Trophoblast cell (in vitro differentiated cells and primary cell): ENCODE measurements around the gene NSFL1C.

Experiments
- DNase-seq, 2 donors: peaks; one replicate each; pipeline ENCODE4 v3.0.0-alpha.2; 2016
- H2AFZ ChIP-seq: 2 replicates; pipeline ENCODE4 v1.6.1; 2013; ENCODE audit warnings: low read length, moderate library complexity, mild to moderate bottlenecking; ENCODE audit not compliant: insufficient read depth, poor library complexity
- H2AK5ac ChIP-seq: 2 replicates; pipeline ENCODE4 v1.6.1; 2013; ENCODE audit warnings: mild to moderate bottlenecking, low read length
- H2BK120ac ChIP-seq: 2 replicates; pipeline ENCODE4 v1.6.1; 2013; ENCODE audit warnings: low read length, mild to moderate bottlenecking, moderate library complexity; ENCODE audit not compliant: insufficient read depth, poor library complexity
- H2BK12ac ChIP-seq: 2 replicates; pipeline ENCODE4 v1.6.1; 2013; ENCODE audit warnings: mild to moderate bottlenecking, low read length, moderate library complexity
- H2BK5ac ChIP-seq: 2 replicates; pipeline ENCODE4 v1.6.1; 2013; ENCODE audit warnings: low read length, low read depth, moderate library complexity, mild to moderate bottlenecking; ENCODE audit not compliant: poor library complexity
- H3K14ac ChIP-seq: 2 replicates; pipeline ENCODE4 v1.6.1; 2013; ENCODE audit warnings: mild to moderate bottlenecking, low read length
- H3K18ac ChIP-seq: 2 replicates; pipeline ENCODE4 v1.6.1; 2013; ENCODE audit warnings: mild to moderate bottlenecking, low read length
- H3K23ac ChIP-seq: 2 replicates; pipeline ENCODE4 v1.6.1; 2013; ENCODE audit warnings: low read length
- H3K27ac ChIP-seq: 2 replicates; pipeline ENCODE4 v1.5.1; 2013; ENCODE audit warnings: low read depth, mild to moderate bottlenecking, inconsistent platforms, low read length, moderate library complexity
- H3K27me3 ChIP-seq: 2 replicates; pipeline ENCODE4 v1.6.1; 2013; ENCODE audit warnings: inconsistent platforms, mild to moderate bottlenecking, low read length, moderate library complexity; ENCODE audit not compliant: insufficient read depth
- H3K36me3 ChIP-seq, 2 experiments: 1 replicate in 1 of 2; 2 replicates in 1 of 2; pipeline ENCODE4 v1.6.1; 2013; ENCODE audit warnings: low read length in 2 of 2, mild to moderate bottlenecking in 2 of 2, moderate library complexity in 1 of 2; ENCODE audit not compliant: insufficient read depth in 2 of 2, control insufficient read depth in 1 of 2
- H3K4ac ChIP-seq: 2 replicates; pipeline ENCODE4 v1.6.1; 2013; ENCODE audit warnings: low read depth, mild to moderate bottlenecking, low read length, moderate library complexity
- H3K4me1 ChIP-seq, 2 experiments: 1 replicate in 1 of 2; 2 replicates in 1 of 2; pipeline ENCODE4 v1.6.1; 2013; ENCODE audit warnings: low read length in 2 of 2, mild to moderate bottlenecking in 2 of 2, moderate library complexity in 1 of 2; ENCODE audit not compliant: insufficient read depth in 2 of 2, control insufficient read depth in 1 of 2
- H3K4me2 ChIP-seq: 2 replicates; pipeline ENCODE4 v1.6.1; 2013; ENCODE audit warnings: inconsistent platforms, mild to moderate bottlenecking, low read length, moderate library complexity
- H3K4me3 ChIP-seq: 2 replicates; pipeline ENCODE4 v1.5.1; 2013; ENCODE audit warnings: mild to moderate bottlenecking, low read depth, low read length, inconsistent platforms
- H3K79me1 ChIP-seq: one replicate; pipeline ENCODE4 v1.6.1; 2013; ENCODE audit warnings: low read length
- H3K79me2 ChIP-seq: 2 replicates; pipeline ENCODE4 v1.6.1; 2013; ENCODE audit warnings: low read length, mild to moderate bottlenecking; ENCODE audit not compliant: control insufficient read depth, insufficient read depth, poor library complexity
- H3K9ac ChIP-seq: 2 replicates; pipeline ENCODE4 v1.6.1; 2013; ENCODE audit warnings: mild to moderate bottlenecking, low read length
- H3K9me3 ChIP-seq: 2 replicates; pipeline ENCODE4 v1.6.1; 2013; ENCODE audit warnings: low read depth, mild to moderate bottlenecking, control low read depth, inconsistent platforms, low read length; ENCODE audit not compliant: insufficient read depth
- H4K12ac ChIP-seq: 2 replicates; pipeline ENCODE4 v1.6.1; 2013; ENCODE audit warnings: low read depth, mild to moderate bottlenecking, low read length, moderate library complexity
- H4K8ac ChIP-seq: 2 replicates; pipeline ENCODE4 v1.6.1; 2013; ENCODE audit warnings: low read depth, mild to moderate bottlenecking, low read length, moderate library complexity
- H4K91ac ChIP-seq: one replicate; pipeline ENCODE4 v1.6.1; 2013; ENCODE audit warnings: low read depth, mild to moderate bottlenecking, low read length, moderate library complexity
- WGBS: extraction: QIAGEN DNeasy Blood & Tissue Kit; methylation state at CpG from one replicate; pipeline ENCODE4 v1.1.7; 2013; ENCODE audit warnings: missing lambda C conversion rate; ENCODE audit not compliant: insufficient read length, insufficient coverage; ENCODE audit errors: extremely low coverage; 5-methylcytosine and 5-hydroxymethylcytosine counted together

Gene NSFL1C

GRCh38 chr20:1446536-1446935, 20.1 kb downstream of the NSFL1C start:
- Histone ChIP-seq H3K18ac (no peak overlapping the region), H3K9ac (no peak overlapping the region), H3K4me3 (no peak overlapping the region), H3K23ac (no peak overlapping the region), H4K91ac (no peak overlapping the region), H2AK5ac (no peak overlapping the region), H3K4me2 (no peak overlapping the region), H2BK12ac (no peak overlapping the region), H3K14ac (no peak overlapping the region), H3K4ac (no peak overlapping the region), H2BK5ac (no peak overlapping the region), H3K27me3 (no peaks in the 10 kb centered on the region), H3K79me2 (no peaks in the 10 kb centered on the region), H2BK120ac (no peak overlapping the region), H4K8ac (no peak overlapping the region), H2AFZ (no peak overlapping the region), H3K36me3 (peaks cover 50 to 81% of the 10 kb centered on the region in 2 experiments), H3K9me3 (peaks cover 6% of the 10 kb centered on the region), H3K4me1 (no peaks in the 10 kb centered on the region), H4K12ac (no peak overlapping the region), H3K27ac (no peak overlapping the region), H3K79me1 (no peaks in the 10 kb centered on the region)
- no peak for DNase-seq
- no CpG with 5 or more reads among the region's 1 CpG for WGBS

GRCh38 chr20:1443085-1443484, 23.6 kb downstream of the NSFL1C start:
- H3K27me3 ChIP-seq: no peaks in the 10 kb centered on the region
- no peak overlapping the region for H3K23ac ChIP-seq
- no peak overlapping the region for H2BK12ac ChIP-seq
- no peak overlapping the region for H4K91ac ChIP-seq
- H4K12ac ChIP-seq: no peak overlapping the region
- no peak overlapping the region for H2AFZ ChIP-seq
- H3K18ac ChIP-seq: no peak overlapping the region
- no peaks in the 10 kb centered on the region for H3K4me1 ChIP-seq
- no peak overlapping the region for H3K4me3 ChIP-seq
- H3K4ac ChIP-seq: no peak overlapping the region
- H3K9me3 ChIP-seq: peaks cover 2% of the 10 kb centered on the region
- peaks cover 36 to 61% of the 10 kb centered on the region in 2 experiments for H3K36me3 ChIP-seq
- H2AK5ac ChIP-seq: no peak overlapping the region
- H2BK5ac ChIP-seq: no peak overlapping the region
- DNase-seq: no peak
- no peak overlapping the region for H3K4me2 ChIP-seq
- no peak overlapping the region for H2BK120ac ChIP-seq
- H3K79me1 ChIP-seq: no peaks in the 10 kb centered on the region
- no peak overlapping the region for H3K14ac ChIP-seq
- H3K27ac ChIP-seq: no peak overlapping the region
- H3K9ac ChIP-seq: no peak overlapping the region
- WGBS: no CpG with 5 or more reads among the region's 5 CpGs
- no peak overlapping the region for H4K8ac ChIP-seq
- no peaks in the 10 kb centered on the region for H3K79me2 ChIP-seq

- Histone ChIP-seq H2AFZ (no peak overlapping the region), H3K27ac (no peak overlapping the region), H3K79me1 (no peaks in the 10 kb centered on the region), H3K23ac (no peak overlapping the region), H2AK5ac (no peak overlapping the region), H3K36me3 (peaks cover 35 to 57% of the 10 kb centered on the region in 2 experiments), H2BK12ac (no peak overlapping the region), H3K18ac (no peak overlapping the region), H4K12ac (no peak overlapping the region), H2BK120ac (no peak overlapping the region), H3K9ac (no peak overlapping the region), H3K4ac (no peak overlapping the region), H3K4me2 (no peak overlapping the region), H3K14ac (no peak overlapping the region), H4K8ac (no peak overlapping the region), H3K79me2 (no peaks in the 10 kb centered on the region), H3K4me3 (no peak overlapping the region), H3K4me1 (no peaks in the 10 kb centered on the region), H4K91ac (no peak overlapping the region), H3K9me3 (peaks cover 2% of the 10 kb centered on the region), H3K27me3 (no peaks in the 10 kb centered on the region), H2BK5ac (no peak overlapping the region)
- no CpG with 5 or more reads among the region's 2 CpGs for WGBS
- no peak for DNase-seq
Measured at GRCh38 chr20:1442304-1442703, 24.3 kb downstream of the NSFL1C start.

- Histone ChIP-seq H3K23ac (no peak overlapping the region), H3K27me3 (no peaks in the 10 kb centered on the region), H2BK12ac (no peak overlapping the region), H3K79me1 (no peaks in the 10 kb centered on the region), H3K4ac (no peak overlapping the region), H2AK5ac (no peak overlapping the region), H3K18ac (no peak overlapping the region), H3K4me2 (no peak overlapping the region), H4K91ac (no peak overlapping the region), H3K9me3 (peaks cover 2% of the 10 kb centered on the region), H3K79me2 (no peaks in the 10 kb centered on the region), H2BK5ac (no peak overlapping the region), H3K4me1 (no peaks in the 10 kb centered on the region), H3K4me3 (no peak overlapping the region), H3K27ac (no peak overlapping the region), H2BK120ac (no peak overlapping the region), H2AFZ (no peak overlapping the region), H3K9ac (no peak overlapping the region), H3K36me3 (peaks cover 34 to 46% of the 10 kb centered on the region in 2 experiments), H4K8ac (no peak overlapping the region), H3K14ac (no peak overlapping the region), H4K12ac (no peak overlapping the region)
- no peak for DNase-seq
- no CpG with 5 or more reads among the region's 3 CpGs for WGBS
Measured at GRCh38 chr20:1441133-1441532, 25.5 kb downstream of the NSFL1C start.
